ENCODE measurements around the gene ADAMTS2.

DNA sequence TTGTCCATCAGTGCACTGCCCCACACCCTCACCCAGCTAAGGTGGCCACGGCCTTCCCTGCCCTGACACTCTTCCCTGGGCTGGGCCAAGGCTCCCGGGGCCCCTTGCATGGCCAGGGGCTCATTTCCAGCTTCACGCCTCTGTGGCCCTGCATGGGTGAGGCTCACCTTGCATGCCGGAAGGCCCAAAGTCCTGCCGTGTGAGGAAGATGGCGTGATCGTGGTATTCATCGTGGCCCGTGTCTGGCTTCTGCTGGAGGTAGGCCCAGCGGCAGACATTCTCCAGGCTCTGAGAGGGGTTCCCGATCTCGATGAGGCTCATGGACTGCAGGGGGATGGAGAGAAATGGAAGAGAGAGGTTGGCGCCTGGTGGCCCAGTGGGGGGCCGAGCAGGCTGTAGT is 186.7 kb downstream of the ADAMTS2 start:
- TF ChIP-seq, protein P1, sequence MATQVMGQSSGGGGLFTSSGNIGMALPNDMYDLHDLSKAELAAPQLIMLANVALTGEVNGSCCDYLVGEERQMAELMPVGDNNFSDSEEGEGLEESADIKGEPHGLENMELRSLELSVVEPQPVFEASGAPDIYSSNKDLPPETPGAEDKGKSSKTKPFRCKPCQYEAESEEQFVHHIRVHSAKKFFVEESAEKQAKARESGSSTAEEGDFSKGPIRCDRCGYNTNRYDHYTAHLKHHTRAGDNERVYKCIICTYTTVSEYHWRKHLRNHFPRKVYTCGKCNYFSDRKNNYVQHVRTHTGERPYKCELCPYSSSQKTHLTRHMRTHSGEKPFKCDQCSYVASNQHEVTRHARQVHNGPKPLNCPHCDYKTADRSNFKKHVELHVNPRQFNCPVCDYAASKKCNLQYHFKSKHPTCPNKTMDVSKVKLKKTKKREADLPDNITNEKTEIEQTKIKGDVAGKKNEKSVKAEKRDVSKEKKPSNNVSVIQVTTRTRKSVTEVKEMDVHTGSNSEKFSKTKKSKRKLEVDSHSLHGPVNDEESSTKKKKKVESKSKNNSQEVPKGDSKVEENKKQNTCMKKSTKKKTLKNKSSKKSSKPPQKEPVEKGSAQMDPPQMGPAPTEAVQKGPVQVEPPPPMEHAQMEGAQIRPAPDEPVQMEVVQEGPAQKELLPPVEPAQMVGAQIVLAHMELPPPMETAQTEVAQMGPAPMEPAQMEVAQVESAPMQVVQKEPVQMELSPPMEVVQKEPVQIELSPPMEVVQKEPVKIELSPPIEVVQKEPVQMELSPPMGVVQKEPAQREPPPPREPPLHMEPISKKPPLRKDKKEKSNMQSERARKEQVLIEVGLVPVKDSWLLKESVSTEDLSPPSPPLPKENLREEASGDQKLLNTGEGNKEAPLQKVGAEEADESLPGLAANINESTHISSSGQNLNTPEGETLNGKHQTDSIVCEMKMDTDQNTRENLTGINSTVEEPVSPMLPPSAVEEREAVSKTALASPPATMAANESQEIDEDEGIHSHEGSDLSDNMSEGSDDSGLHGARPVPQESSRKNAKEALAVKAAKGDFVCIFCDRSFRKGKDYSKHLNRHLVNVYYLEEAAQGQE (IDR thresholded peaks at IDR 0.05; ENCODE audit: low read depth), result no peak
- TF ChIP-seq CEBPB (IDR thresholded peaks at IDR 0.05) (no peak), EP300 (IDR thresholded peaks at IDR 0.05; ENCODE audit: borderline replicate concordance) (no peak), YY1 (IDR thresholded peaks at IDR 0.05; ENCODE audit: low read depth) (no peak), RAD21 (IDR thresholded peaks at IDR 0.05; ENCODE audit: low read depth) (no peak), FOXM1 (IDR thresholded peaks at IDR 0.05; ENCODE audit: borderline replicate concordance, low read depth) (no peak), TEAD4 (IDR thresholded peaks at IDR 0.05) (no peak), TAF1 (IDR thresholded peaks at IDR 0.05; ENCODE audit: low read depth) (no peak)
- TF ChIP-seq, protein P2, sequence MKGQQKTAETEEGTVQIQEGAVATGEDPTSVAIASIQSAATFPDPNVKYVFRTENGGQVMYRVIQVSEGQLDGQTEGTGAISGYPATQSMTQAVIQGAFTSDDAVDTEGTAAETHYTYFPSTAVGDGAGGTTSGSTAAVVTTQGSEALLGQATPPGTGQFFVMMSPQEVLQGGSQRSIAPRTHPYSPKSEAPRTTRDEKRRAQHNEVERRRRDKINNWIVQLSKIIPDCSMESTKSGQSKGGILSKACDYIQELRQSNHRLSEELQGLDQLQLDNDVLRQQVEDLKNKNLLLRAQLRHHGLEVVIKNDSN (IDR thresholded peaks at IDR 0.05), result no peak
- TF ChIP-seq, protein P3, sequence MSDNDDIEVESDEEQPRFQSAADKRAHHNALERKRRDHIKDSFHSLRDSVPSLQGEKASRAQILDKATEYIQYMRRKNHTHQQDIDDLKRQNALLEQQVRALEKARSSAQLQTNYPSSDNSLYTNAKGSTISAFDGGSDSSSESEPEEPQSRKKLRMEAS (IDR thresholded peaks at IDR 0.05), result no peak
